G401.6 (cell line): ENCODE data around the gene PRDM16.

Experiments
- FAIRE-seq: peaks from 2 replicates; lab custom pipeline; 2012; peaks lifted over from hg19 to GRCh38; lab: Jason Lieb, UNC

PRDM16 gene

GRCh38 chr1:3125078-3125477 lies 56.1 kb downstream of the PRDM16 start:
- FAIRE-seq: no peak

GRCh38 chr1:3125546-3126368 lies 56.8 kb downstream of the PRDM16 start:
- FAIRE-seq: no peak

GRCh38 chr1:3126756-3127678 lies 58.0 kb downstream of the PRDM16 start:
- FAIRE-seq: no peak

GRCh38 chr1:3127738-3128137 lies 58.7 kb downstream of the PRDM16 start:
- FAIRE-seq: no peak

- no peak for FAIRE-seq
These were observed 59.6 kb downstream of the PRDM16 start for GRCh38 chr1:3128431-3129132.

GRCh38 chr1:3129133-3129490 lies 60.1 kb downstream of the PRDM16 start:
- FAIRE-seq: no peak

GRCh38 chr1:3130268-3130667 lies 61.3 kb downstream of the PRDM16 start:
- FAIRE-seq: no peak

GRCh38 chr1:3132660-3133059 lies 63.7 kb downstream of the PRDM16 start:
- FAIRE-seq: no peak

GRCh38 chr1:3133686-3134085 lies 64.7 kb downstream of the PRDM16 start:
- FAIRE-seq: no peak

- no peak for FAIRE-seq
These were observed 65.5 kb downstream of the PRDM16 start for GRCh38 chr1:3134381-3135072.

GRCh38 chr1:3135073-3135702 lies 66.2 kb downstream of the PRDM16 start:
- no peak for FAIRE-seq

- FAIRE-seq: no peak
These were observed 66.9 kb downstream of the PRDM16 start for GRCh38 chr1:3135744-3136455.

GRCh38 chr1:3136532-3136931 lies 67.5 kb downstream of the PRDM16 start:
- no peak for FAIRE-seq

GRCh38 chr1:3137111-3138100 lies 68.4 kb downstream of the PRDM16 start:
- no peak for FAIRE-seq

GRCh38 chr1:3138623-3139151 lies 69.7 kb downstream of the PRDM16 start:
- no peak for FAIRE-seq

GRCh38 chr1:3139451-3139852 lies 70.4 kb downstream of the PRDM16 start:
- no peak for FAIRE-seq

GRCh38 chr1:3139871-3140361 lies 70.9 kb downstream of the PRDM16 start:
- FAIRE-seq: no peak

- no peak for FAIRE-seq
These were observed 71.4 kb downstream of the PRDM16 start for GRCh38 chr1:3140437-3140836.

- no peak for FAIRE-seq
These were observed 72.1 kb downstream of the PRDM16 start for GRCh38 chr1:3141129-3141528.
